NCI-H226 (cell line): ENCODE data around the gene RAB17.
A peak's percentile ranks its signal among the peaks of the same experiment; 100 is the strongest.
"Not testable (repeated sequence)": the region's sequence is repeated elsewhere in the genome, so short reads cannot be mapped to it uniquely, and the experiment has no call there.

Experiments
- DNase-seq: peaks from one replicate; pipeline ENCODE4 v3.0.0-alpha.2; 2015

RAB17 gene

DNA sequence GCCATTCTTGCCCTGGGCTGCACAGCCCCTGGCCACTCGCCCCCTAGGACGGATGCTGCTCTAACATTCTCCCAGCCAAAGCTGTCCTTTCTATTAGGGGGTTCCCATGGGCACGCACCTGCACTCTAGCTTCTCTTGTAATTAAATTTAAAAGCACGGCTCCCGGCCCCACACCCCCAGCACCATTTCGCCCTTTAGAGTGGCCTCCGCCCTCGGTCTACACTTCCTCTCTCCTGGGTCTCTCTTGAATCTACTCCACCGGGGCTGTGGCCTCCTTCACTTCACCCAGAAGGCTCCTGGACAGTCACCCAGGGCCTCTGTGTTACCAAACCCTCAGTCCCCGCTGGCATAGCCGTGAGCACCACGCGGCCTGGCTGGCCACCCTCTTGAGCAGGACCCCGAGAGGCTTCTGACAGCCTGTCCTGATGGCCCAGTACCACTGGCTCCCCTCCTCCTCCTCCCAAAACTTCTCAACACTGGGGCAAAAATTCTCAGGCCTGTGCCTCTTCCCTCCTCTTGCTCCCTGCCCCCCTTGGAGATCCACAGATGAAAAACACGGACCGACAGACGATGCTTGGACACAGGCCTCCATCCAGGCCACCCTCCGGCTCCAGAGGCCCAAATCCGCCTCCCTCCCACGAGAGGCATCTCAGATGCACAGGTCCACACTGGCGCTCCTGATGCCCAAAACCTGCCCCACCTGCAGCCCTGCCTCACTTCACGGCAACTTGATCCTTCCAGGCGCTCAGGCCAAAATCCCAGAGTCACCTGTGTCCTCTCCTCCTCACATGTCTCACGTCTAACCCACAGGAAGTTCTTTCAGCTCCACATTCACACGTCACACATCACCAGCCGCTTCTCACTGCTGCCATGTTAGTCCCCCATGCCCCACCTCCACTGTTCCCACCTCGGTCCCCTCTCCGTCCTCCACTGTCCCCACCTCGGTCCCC is 6.9 kb upstream of the RAB17 start:
- DNase-seq: no peak

DNA sequence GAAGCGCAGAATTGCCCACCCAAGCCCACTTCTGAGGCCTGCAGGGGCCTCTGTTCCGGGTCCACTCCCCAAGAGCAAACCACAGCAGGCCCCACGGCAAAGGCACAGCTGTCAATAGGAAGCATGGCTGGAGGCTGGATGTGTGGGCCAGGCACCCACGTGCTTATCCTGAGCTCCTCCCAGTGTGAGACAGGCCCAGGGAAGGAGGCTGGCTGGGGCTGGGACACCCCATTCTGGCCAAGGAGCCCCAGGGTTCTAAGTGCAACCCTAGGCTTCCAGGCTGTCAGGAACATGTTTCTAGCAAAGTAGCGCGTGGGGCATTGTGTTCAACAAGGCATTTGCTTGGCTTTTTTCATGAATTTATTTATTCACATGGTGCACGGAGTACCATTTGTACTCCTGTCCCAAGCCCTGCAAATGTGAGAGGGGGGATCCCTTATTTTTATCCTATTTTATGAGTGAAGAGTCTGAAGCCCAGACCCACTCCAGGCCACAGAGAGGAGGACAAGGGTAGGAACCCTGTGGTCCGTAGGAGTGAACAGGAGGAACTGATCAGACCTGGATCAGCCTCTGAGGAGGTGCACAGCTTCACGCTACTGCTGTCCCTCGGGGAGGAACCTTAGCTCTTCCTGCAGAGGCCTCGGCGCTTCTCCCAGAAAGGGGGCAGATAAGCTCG is 6.1 kb upstream of the RAB17 start:
- no peak for DNase-seq

DNA sequence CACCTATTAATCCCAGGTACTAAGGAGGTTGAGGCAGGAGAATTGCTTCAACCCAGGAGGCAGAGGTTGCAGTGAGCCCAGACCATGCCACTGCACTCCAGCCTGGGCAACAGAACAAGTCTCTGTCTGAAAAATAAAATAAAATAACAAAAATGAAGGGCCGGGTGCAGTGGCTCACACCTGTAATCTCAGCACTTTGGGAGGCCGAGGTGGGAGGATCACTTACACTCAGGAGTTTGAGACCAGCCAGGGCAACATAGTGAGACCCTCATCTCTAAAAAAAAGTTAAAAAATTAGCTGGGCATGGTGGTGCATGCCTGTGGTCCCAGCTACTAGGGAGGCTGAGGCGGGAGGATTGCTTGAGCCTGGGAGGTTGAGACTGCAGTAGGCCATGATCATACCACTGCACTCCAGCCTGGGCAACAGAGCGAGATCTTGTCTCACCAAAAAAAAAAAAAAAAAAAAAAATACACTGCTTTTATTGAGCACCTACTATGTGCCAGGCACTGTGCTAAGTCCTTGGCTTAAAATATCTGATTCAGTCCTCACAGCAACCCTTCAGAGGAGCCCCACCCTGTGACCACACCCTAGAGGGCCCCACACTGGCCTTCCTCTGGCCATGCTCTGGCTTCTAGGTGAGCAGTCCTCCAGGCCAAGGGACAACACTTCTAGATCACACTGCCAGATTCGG is 5.4 kb upstream of the RAB17 start:
- not testable (repeated sequence) for DNase-seq

DNA sequence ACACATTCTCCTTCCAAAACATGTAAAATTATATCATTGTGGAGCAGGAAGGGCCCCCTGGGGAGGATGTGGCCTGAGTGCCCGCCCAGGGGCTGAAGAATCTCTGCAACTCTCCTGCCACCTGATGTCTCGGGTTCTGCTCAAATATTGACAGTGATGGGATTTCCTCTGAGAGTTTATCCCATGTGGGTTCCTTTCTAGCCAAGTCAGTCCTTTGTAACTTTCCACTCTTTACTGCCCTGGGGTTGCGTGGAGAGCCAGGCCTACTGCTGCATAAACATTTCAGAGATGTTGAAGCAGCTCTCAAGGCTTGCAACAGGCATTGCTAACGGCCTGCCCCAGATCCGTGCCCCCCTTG is 4.0 kb upstream of the RAB17 start:
- peak; percentile 87 for DNase-seq

DNA sequence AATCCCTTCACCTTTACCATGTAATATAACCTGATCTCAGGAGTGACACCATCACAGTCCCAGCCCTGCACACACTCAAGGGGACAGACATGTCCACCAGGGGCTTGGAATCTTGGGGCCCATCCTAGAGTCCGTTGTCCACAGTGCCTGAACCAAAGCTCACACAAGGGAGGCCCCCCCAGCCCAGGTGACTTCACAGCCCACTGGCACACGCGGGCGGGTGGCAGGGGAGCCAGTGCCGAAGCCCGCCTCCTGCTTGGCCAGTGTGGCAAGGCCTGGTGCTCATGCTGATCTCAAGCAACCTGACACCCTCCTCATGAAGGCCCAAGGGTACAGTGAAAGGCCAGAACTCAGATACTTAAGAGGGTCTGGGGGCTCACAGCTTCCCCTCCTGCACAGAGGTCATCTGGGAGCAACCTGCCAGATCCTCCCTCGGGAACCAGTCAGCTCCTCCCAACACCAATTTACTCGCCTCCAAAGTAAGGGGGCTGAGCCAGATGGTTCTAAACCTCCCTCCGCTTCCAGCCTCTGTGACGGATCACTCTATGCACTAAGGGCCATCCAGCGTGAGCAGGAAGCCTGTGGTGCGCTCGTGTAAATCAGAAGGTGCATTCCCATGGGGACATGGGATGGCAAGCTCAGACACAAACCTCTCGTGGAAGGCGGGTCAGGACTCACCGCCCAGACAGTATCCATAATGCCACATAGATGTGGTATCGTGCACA is 3.2 kb upstream of the RAB17 start:
- DNase-seq: no peak

DNA sequence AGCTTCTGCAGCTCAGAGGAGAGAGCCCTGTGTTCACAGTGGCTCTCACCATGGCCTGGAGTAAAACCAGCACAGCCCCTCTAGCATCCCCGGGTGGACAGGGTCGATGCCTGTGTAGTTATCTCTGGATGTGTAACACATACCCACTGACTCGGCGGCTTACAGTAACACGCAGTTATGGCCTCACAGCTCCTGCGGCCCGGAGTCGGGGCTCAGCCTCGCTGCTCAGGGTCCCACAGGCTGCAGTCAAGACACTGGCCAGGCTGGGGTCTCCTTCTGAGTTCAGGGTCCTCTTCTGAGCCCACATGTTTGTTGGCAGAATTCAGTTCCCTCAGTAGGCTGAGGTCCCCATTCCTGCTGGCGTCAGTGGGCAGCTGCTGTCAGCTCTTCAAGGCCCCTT is 2.5 kb upstream of the RAB17 start:
- no peak for DNase-seq

DNA sequence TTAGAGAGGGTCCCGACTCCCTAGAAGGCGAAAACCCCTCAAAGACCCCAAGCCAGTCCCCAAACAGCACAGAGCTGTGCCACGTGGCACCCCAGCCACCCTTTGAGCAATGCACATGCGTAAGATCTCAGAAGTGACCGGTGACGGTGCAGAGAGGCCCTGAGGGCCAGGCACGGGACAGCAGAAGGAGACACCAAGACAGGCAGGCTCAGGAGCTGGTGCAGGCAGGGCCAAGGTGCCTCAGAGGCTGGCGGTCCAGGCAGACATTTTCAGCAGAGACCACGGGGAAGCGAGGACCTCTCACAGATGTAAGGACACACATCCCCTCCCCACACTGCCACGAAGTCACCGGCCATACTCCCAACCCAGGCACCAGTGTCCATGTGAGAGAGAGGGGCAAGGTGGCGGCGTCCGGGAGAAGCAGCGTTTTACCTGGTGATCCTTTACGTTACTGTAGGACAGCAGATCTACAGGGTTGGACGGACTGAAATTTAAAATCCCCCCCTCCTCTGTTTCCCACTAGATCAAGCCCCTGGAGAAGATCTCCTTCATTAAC is 2.0 kb upstream of the RAB17 start:
- DNase-seq: no peak

DNA sequence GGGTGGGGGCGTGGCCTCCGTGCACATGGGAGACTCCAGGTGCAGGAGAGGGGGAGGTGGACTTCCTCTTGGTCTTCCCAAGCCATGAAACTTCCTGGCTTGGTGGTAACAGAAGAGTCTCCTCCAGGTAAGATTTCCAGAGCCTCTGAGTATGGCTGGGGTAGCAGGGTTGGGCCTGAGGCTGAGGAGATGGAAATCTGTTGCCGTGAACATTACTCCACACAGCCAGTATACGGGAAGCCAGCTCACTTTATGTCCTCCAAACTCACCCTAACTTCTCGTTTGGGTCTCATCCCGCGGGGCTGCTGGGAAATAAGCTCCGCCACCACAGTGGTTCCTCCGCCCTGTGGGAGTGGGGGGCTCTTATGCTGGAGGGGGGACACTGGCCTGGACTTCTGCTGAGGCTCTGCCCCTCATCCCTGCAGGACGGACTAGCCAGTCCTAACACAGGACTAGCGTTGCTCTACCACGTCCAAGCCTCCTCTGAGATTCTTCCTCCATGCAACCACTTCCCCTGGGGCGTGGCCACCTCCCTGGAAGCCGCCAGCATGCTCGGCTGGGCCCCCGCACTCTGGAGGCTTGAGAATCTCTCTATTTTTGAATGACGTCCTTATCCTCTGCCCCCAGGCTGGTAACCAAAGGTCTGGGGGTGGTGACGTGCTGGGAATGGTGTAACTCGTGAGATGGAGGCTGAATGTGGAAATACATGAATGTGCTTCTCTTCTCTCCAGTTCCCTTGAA is 777 bp upstream of the RAB17 start:
- DNase-seq: peak; percentile 87

DNA sequence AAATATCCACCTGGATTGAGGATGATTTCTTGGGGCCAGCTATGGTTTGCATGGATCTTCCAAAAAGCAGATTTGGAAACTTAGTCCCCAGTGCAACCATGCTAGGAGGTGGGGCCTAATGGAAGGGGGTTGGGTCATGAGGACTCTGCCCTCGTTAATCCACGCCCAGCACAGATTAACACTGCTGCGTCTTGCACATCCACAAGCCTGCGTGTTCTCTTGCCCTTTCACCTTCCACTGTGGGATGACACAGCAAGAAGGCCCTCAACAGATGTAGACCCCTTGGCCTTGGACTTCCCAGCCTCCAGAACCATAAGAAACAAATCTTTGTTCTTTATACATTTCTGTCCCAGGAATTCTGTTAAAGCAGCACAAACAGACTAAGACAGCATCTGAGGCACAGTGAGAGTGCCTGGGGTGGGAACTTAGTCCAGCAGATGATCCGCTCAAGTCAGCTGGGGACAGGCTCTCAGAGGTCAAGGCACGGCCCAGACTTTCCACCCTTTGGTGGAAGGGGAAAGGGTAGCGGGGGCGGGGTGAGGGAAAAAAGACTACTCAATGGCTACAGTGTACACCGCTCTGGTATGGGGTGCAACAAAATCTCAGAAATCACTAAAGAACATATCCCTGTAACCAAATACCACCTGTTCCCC is 2.4 kb downstream of the RAB17 start:
- DNase-seq: no peak

DNA sequence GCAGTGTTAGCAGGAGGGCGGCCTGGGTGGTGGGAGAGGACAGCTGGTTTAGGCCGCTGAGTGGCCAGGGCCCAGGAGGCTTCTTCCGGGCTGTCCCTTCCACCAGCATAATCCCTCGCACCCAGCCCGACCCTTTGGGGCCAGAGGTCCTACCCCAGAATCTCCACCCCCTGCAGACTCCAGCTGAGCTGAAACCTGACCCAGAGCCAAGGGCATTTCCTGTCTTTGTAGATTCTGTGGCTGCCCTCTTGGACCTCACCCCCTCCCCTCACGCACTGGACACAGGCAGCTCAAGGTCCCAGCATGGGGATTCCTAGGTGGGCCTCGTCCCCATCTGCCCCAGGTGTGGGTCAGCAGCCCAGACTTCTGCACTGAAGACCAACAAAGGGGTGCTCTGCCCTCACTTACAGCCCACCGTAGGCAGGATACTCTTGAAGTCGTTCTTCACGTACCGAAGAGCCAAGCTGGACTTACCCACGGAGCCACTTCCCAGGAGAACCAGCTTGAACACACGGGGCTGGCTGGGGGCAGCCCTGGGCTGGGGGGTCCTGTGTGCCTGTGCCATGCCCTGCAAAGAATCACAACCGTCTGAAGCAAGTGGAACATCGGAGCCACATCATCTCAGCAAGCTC is 4.8 kb downstream of the RAB17 start:
- no peak for DNase-seq

DNA sequence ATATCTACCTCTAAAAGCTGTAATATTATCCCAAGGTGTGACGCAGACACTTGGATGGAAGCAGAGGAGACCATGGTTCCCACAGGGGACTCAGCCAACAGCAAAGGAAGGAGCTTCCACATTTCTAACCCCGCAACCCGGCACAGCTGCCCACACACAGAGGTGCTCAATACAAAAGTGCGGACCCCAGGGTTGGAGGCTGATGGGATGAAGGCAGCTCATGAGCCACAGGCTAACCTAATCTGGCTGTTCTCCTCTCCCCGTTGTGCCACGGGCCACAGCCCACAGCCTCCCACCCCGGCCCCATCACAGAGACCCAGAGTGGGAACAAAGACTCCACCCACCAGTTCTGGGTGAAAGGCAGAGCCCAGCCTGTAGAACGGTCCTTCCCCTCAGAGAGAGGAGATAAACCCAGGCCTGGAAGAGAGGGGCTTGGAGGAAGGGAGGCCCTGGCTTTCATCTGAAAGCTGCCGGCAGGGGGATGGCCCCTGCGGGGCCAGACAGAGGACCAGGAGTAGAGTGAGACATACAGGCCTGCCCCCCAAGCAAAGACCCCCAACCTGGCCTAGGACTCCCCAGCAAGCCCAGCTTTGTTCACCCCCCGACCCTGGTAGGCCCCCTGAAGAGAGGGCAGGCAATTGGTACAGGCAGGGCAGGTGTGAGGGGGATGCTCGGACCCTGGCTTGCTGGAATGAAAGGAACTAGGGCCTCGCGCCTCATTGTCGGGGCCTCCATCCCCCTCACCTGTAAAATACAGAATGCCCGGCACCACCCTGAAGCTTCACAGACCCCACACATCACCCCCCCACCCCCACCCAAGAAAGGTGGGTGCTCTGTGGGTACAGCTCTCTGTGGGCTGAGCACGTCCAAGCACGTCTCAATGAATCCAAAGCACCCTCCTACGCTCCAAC is 6.9 kb downstream of the RAB17 start:
- no peak for DNase-seq

DNA sequence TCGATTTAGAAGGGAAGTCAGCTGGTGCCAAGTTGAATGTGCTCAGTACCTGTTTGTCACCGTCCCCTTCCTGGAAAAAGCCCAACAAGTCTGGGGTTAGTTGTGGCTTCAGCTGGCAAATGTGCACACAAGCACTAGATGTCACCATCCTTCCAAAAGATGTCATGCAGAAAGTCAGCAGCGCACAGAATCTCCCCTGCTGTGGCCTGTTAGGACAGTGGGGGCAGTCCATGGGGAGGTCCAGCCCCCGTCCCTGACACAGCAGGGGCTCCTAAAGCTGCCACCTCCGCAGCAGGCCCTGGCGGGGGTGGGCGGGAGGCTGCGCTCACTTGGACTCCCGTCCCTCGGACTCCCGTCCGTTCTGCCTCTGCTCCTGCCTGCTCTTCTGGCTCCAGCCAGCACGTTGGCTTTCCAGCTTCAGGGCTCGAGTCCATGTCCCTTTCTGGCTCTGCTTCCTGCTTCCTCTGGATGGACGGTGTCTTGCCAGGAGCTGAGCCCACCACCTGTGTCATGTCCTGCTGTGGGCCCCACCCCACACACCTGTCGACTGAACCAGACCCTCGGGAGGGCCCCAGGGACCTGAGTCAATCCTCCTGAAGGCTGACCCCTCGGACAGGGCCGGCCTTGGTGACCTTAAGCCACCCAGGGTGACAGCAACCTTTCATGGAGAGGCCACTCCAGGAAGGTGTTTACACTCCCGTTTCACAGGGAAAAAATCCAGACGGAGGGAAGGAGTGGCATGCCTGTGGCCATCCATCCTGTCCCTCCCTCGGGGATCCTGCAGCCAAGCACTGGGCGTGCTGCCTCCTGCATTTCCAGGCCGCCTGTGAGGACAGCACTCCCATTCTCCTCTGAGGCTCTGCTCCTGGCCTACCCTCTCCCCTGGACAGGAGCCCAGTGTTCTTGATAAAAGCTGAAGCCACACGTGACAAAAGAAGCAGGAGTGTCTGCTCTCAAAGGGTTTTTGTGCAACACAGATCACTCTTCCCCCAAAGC is 8.5 kb downstream of the RAB17 start:
- DNase-seq: peak; percentile 56

DNA sequence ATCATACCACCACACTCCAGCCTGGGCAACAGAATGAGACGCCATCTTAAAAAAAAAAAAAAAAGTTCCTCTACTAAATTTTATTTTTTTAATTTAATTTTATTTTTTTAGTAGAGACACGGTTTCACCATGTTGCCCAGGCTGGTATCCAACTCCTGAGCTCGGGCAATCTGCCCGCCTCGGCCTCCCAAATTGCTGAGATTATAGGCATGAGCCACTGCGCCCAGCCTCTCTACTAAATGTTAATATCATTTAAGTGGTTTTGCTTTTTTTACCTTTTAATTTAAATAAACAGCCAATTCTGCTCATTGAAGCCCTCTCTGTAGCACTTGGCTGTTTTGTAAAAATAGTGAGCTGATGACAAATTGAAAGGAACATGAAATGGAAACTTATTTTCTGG is 9.2 kb downstream of the RAB17 start:
- no peak for DNase-seq

DNA sequence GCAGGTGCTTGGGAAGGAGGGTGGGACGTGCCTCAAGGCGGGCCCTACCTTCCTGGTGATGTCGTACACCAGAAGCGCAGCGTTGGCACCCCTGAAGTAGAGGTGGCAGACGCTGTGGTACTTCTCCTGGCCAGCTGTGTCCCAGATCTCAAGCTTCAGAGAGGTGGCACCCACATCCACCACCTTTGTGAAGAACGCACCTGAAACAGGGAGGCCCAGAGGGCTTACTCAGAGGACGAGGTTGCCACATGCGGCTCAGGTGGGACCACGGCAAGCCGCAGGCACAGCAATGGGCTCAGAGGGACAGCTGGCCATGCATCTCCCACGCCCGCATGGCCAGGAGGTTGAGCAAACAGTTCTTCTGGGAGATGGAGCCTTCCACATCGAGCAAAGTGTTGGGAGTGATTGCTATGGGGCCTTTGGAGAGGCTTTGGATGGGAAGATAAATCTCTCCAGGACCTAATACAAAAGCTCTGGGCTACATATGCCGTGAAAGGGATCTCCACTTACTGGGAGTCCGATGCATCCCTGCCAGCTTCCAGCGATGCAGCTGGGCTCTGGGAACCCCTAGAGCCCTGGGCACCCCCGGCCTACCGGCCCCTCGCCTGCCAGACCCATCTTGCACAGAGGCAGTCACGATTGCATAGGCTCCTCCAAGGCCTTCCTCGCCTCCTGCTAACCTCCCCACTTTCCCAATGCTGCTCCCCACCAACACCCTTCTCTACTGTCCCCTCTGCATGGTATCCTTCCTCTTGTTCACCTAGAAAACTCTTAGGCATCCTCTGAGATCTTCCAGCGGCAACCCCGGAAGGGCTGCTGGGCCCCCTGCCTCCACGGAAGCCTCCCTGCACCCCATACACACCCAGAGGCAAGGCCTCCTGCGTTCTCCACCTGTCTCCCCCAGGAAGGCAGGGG is 12.3 kb downstream of the RAB17 start:
- no peak for DNase-seq

DNA sequence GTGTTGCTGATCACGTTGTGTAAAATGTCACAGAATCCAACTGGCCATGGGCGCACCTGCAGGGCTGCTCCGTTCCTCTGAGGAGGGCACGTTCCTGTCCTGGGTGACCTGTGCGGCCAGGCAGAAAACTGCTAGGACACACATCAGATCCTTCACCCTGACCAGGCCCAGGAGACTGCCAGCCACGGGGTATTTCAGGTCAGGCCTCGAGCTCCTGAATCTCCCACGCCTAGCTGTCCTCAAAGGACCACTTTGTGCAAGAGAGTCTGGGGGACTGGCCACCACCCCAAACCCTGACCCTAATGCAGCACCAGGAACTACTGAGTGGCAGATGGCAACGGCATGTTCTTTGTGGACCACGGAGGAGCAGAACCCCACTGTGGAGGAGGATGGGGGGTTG is 13.1 kb downstream of the RAB17 start:
- DNase-seq: no peak

DNA sequence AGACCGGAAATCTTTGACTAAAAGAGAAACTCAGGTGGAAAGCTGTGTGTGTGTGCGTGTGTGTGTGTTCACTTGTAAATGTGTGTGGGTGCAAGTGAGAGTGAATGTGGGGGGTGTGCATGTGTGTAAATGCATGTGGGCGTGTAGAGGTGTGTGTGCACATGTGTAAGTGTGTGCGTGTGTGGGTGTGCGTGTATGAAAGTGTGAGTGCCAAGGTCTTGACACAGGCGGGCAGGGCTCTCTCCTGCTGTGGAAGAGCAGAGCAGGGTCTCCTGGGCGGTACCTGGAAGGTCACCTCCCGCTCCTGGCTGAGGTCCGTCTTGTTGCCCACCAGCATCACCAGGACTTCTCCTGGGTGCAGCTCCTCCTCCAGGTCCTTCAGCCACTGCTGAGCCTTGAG is 13.6 kb downstream of the RAB17 start:
- no peak for DNase-seq
